WTC11 (cell line): ENCODE results near the gene ARHGEF1.

Experiments
- ARID4B ChIP-seq: sonication (generic); formaldehyde crosslinking; IDR thresholded peaks from 2 replicates; pipeline ENCODE4 v1.8.0; 2023; ENCODE audit warnings: missing genetic modification reagents, mild to moderate bottlenecking, borderline replicate concordance
- ATF6 ChIP-seq: sonication (generic); formaldehyde crosslinking; IDR thresholded peaks from 2 replicates; pipeline ENCODE4 v1.8.1; 2023; ENCODE audit warnings: mild to moderate bottlenecking, missing genetic modification reagents
- CBFB ChIP-seq: sonication (generic); formaldehyde crosslinking; IDR thresholded peaks from 2 replicates; pipeline ENCODE4 v1.8.1; 2022; ENCODE audit warnings: mild to moderate bottlenecking, low read depth, missing genetic modification reagents
- CREB1 ChIP-seq: sonication (generic); formaldehyde crosslinking; IDR thresholded peaks from 2 replicates; pipeline ENCODE4 v1.8.0; 2023; ENCODE audit warnings: mild to moderate bottlenecking, missing genetic modification reagents
- CTCF ChIP-seq: fragments of 200-600 bp; IDR thresholded peaks from 2 replicates; pipeline ENCODE4 v1.8.0; 2022; ENCODE audit warnings: antibody characterized with exemption
- E2F1 ChIP-seq: sonication (generic); formaldehyde crosslinking; IDR thresholded peaks from 2 replicates; pipeline ENCODE4 v1.8.0; 2022; ENCODE audit warnings: mild to moderate bottlenecking, missing genetic modification reagents
- ELF4 ChIP-seq: sonication (generic); formaldehyde crosslinking; IDR thresholded peaks from 2 replicates; pipeline ENCODE4 v1.8.1; 2022; ENCODE audit warnings: low read depth, mild to moderate bottlenecking, moderate library complexity, missing genetic modification reagents
- PRDM15 ChIP-seq: sonication (generic); formaldehyde crosslinking; IDR thresholded peaks from 2 replicates; pipeline ENCODE4 v1.8.0; 2022; ENCODE audit warnings: missing genetic modification reagents
- TEAD4 ChIP-seq: sonication (generic); formaldehyde crosslinking; IDR thresholded peaks from 2 replicates; pipeline ENCODE4 v1.8.0; 2022; ENCODE audit warnings: mild to moderate bottlenecking, missing genetic modification reagents
- ZBTB43 ChIP-seq: sonication (generic); formaldehyde crosslinking; IDR thresholded peaks from 2 replicates; pipeline ENCODE4 v1.8.1; 2023; ENCODE audit warnings: mild to moderate bottlenecking, missing genetic modification reagents
- ZNF396 ChIP-seq: fragments of 250-450 bp; sonication (Bioruptor Pico); IDR thresholded peaks from 2 replicates; pipeline ENCODE4 v1.8.0; 2021; ENCODE audit warnings: mild to moderate bottlenecking, moderate library complexity, borderline replicate concordance

- TF ChIP-seq CTCF (no peak), CREB1 (CRISPR knock-in tag) (no peak), CBFB (CRISPR knock-in tag) (no peak), PRDM15 (CRISPR knock-in tag) (no peak), ELF4 (CRISPR knock-in tag) (no peak), ARID4B (CRISPR knock-in tag) (no peak), E2F1 (no peak), ATF6 (CRISPR knock-in tag) (no peak), ZNF396 (CRISPR knock-in tag) (no peak), TEAD4 (no peak), ZBTB43 (CRISPR knock-in tag) (no peak)
Measured at GRCh38 chr19:41936961-41937360, 54.0 kb downstream of the ARHGEF1 start.
